OCI-LY3 (cell line): ENCODE measurements around the gene NUP62.

Experiments
- H2AFZ ChIP-seq: fragments of 200-600, 300-600 bp; shearing (Covaris generic); 2 replicates; pipeline ENCODE4 v1.6.0; 2014; ENCODE audit warnings: antibody characterized with exemption, low read depth, low read length
- H3K27ac ChIP-seq: fragments of 200-600, 300-600 bp; sonication (generic); 2 replicates; pipeline ENCODE4 v1.5.1; 2014; ENCODE audit warnings: mild to moderate bottlenecking, low read length, moderate library complexity, mixed read lengths
- H3K27me3 ChIP-seq: fragments of 200-600, 300-600 bp; sonication (generic); 2 replicates; pipeline ENCODE4 v1.6.1; 2014; ENCODE audit warnings: low read depth, low read length, mixed read lengths
- H3K36me3 ChIP-seq: fragments of 200-600, 300-600 bp; sonication (generic); replicated peaks from 2 replicates; pipeline ENCODE3; 2014; ENCODE audit warnings: low read depth, low read length, mixed read lengths
- H3K4me1 ChIP-seq: fragments of 300-600, 200-600 bp; sonication (generic); 2 replicates; pipeline ENCODE4 v1.6.1; 2014; ENCODE audit warnings: low read length, mixed read lengths
- H3K4me2 ChIP-seq: fragments of 200-600, 300-600 bp; sonication (generic); 2 replicates; pipeline ENCODE4 v1.6.1; 2014; ENCODE audit warnings: low read length, mixed read lengths
- H3K4me3 ChIP-seq: fragments of 300-600, 200-600 bp; sonication (generic); 2 replicates; pipeline ENCODE4 v1.5.1; 2014; ENCODE audit warnings: antibody characterized with exemption, mild to moderate bottlenecking, low read length, moderate library complexity
- H3K79me2 ChIP-seq: fragments of 300-600, 200-600 bp; shearing (Covaris generic); 2 replicates; pipeline ENCODE4 v1.6.1; 2014; ENCODE audit warnings: mild to moderate bottlenecking, low read length, mixed read lengths
- H3K9ac ChIP-seq: fragments of 300-600, 200-600 bp; shearing (Covaris generic); 2 replicates; pipeline ENCODE4 v1.6.0; 2014; ENCODE audit warnings: mild to moderate bottlenecking, low read length, moderate library complexity
- H3K9me3 ChIP-seq: fragments of 200-600, 300-600 bp; shearing (Covaris generic); 2 replicates; pipeline ENCODE4 v1.6.1; 2014; ENCODE audit warnings: low read length, mixed read lengths; ENCODE audit not compliant: insufficient read depth
- H4K20me1 ChIP-seq: fragments of 200-600, 300-600 bp; sonication (generic); 2 replicates; pipeline ENCODE4 v1.6.1; 2016; ENCODE audit warnings: low read length, mixed read lengths; ENCODE audit not compliant: insufficient read depth
- CTCF ChIP-seq: fragments of 200-600, 300-600 bp; sonication (generic); IDR thresholded peaks from 2 replicates; pipeline ENCODE4 v1.5.1; 2014; ENCODE audit warnings: antibody characterized with exemption, low read length, low read depth
- EZH2phosphoT487 ChIP-seq: fragments of 200-600 bp; shearing (Covaris generic); IDR thresholded peaks from 2 replicates; pipeline ENCODE4 v1.6.1; 2018; ENCODE audit warnings: antibody characterized with exemption, mixed run types, low read depth

NUP62 gene

GRCh38 chr19:49896863-49897621, 32.3 kb downstream of the NUP62 start, which contains the start of gene IL4I1:
Gene IL4I1, minus strand, starts transcription at chr19:49896887. Its CDS starts 727 bp downstream, at chr19:49896160.
- Histone ChIP-seq H3K27me3 (no peaks in the 10 kb centered on the region), H3K79me2 (peaks cover 44% of the 10 kb centered on the region), H3K4me3 (peak within 1 kb of the TSS; percentile 90), H3K9me3 (no peaks in the 10 kb centered on the region), H4K20me1 (peaks cover 13% of the 10 kb centered on the region), H3K27ac (peak within 1 kb of the TSS; percentile 87), H3K9ac (peak within 1 kb of the TSS; percentile 99), H3K4me2 (peak within 1 kb of the TSS; percentile 100), H3K4me1 (peaks cover 80% of the 10 kb centered on the region), H3K36me3 (peaks cover 42% of the 10 kb centered on the region), H2AFZ (no peak within 1 kb of the TSS)
- TF ChIP-seq CTCF: no peak
- TF ChIP-seq EZH2phosphoT487: no peak

- Histone ChIP-seq H3K79me2 (peaks cover 44% of the 10 kb centered on the region), H3K9me3 (no peaks in the 10 kb centered on the region), H2AFZ (no peak overlapping the region), H4K20me1 (peaks cover 23% of the 10 kb centered on the region), H3K4me1 (peaks cover 77% of the 10 kb centered on the region), H3K9ac (peak overlapping the region; percentile 99), H3K27me3 (no peaks in the 10 kb centered on the region), H3K4me2 (peak overlapping the region; percentile 100), H3K36me3 (peaks cover 52% of the 10 kb centered on the region), H3K4me3 (peak overlapping the region; percentile 90), H3K27ac (peak overlapping the region; percentile 87)
- TF ChIP-seq EZH2phosphoT487: no peak
- no peak for TF ChIP-seq CTCF
Observed at GRCh38 chr19:49895566-49896297, 33.6 kb downstream of the NUP62 start.

GRCh38 chr19:49894879-49895565, 34.3 kb downstream of the NUP62 start:
- Histone ChIP-seq H3K36me3 (peaks cover 56% of the 10 kb centered on the region), H3K4me3 (peak overlapping the region; percentile 90), H2AFZ (no peak overlapping the region), H3K9ac (peak overlapping the region; percentile 99), H3K4me2 (peak overlapping the region; percentile 100), H3K27me3 (no peaks in the 10 kb centered on the region), H3K27ac (peak overlapping the region; percentile 87), H3K9me3 (no peaks in the 10 kb centered on the region), H3K4me1 (peaks cover 73% of the 10 kb centered on the region), H4K20me1 (peaks cover 27% of the 10 kb centered on the region), H3K79me2 (peaks cover 44% of the 10 kb centered on the region)
- TF ChIP-seq EZH2phosphoT487 (no peak), CTCF (no peak)
